Measurements from ENCODE around the gene ALK.

The ALK gene

DNA sequence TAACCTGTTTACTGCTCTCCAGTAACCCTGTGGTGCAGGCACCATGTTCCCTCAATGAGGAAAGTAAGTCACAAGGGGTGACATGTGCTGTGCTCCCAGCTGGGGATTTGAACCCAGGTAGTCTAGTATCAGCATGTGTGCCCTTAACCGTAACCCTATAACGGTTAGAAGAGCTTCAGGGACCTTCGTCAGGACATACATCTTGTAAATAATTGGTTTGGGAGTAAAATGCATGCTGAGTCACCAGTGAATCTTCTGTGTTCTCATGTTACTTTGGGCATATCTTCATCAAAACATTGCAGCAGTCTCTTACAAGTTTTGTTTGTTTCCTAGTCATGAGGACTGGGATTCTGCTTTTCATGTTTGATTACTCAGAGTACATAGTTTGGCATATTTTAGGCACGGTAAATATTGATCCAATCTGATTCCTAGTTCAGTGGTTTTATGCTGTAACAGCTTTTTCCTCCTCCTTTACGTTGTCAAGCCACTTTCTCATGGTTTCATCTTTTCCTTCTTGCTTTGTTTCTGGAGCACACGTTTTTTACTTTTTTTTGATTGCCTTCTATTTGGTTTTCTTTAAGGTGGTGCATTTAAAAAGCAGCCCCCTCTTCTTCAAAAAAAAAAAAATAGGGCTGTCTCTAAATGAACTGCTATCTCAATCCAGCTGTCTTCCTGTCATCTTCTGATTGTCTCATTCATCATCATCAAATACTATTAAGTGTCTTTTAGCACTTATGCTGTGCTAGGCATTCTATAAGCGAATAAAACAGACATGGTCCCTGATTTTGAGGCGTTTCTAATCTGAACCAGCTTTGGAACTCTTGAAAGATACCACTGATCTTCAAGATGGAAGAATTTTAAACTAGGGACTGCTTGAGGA lies 755.8 kb downstream of the ALK start:
- no peak for DNase-seq

DNA sequence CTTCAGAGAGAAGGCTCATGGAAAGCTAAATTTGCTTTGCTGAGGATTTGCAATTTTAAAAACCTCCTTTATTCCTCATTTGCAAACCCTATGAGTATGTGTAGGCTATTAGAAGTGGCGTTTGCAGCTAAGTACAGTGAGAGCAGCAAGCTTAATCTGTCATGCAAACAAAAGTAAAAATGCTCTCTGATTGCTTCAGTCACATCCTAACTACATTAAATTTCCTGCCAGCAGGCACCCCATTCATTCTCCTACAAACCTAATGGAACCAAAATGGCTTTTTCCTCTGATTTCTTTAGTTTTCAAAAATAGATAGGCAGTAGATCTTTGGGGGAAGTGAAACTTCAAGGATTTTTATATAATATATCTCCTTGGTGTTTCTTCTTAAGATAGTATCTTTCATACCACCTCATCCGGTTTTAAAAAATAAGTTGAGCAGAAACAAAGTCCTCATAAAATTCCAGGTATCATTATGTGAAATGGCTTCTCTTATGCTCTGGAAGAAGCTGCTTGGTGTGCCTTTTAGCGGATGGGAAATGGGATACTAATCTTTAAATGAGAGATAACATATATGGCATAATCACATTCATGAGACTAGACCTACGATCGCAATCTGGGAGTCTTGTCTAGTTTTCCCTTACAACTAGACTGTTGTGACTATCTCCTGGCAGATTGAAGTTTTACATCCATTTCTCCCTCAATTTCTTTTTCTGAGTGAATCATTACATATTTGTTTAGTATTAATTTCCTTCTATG lies 757.1 kb downstream of the ALK start:
- DNase-seq: no peak

DNA sequence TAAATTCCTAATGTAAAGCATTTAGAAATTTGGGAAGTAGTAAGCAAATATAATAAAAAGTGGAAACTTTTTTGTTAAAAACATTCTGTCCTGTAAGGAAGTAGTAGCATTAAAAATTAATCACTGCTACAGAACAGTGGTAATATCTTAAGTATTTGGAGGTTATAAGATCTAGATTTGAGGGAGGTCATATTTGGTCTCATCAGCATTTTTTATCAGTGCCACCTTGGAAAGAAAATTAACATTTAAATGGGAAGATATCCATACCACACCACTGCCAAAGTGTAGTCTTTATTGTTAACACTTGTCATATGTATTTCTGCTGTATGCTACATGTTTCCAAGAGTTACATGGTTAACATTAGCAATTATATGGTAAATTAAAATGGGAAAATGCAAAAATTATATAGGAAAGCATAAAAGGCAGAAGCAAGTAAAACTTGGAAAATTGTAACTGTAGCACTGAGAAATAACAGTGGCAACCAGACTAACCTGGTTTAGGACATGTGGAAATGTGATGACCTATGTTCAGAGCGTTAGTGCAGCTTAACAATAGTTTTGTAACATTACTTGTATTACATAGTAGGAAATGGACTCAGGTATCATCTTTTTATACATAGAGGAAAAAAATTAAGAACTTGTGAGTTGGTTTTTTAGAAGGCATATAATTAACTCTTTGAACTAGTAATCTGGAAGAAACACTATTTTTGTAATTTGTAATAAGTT lies 759.0 kb downstream of the ALK start:
- DNase-seq: no peak

DNA sequence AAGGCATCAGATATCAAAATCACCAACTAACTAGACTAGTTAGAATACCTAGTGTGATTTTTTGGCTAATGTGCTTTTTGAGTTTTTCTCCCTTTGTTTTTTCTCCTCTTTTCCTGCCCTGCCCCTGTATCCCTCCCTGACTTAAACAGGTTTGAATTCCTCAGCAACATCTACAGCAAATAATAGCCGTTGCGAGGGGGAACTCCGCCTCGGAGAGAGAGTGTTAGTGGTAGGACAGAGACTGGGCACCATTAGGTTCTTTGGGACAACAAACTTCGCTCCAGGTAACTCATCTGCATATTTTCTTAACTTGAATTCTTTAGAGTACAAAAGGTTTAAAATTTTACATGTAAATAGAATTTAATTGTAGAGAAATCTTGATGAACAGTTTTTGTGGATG lies 761.2 kb downstream of the ALK start:
- no peak for DNase-seq

DNA sequence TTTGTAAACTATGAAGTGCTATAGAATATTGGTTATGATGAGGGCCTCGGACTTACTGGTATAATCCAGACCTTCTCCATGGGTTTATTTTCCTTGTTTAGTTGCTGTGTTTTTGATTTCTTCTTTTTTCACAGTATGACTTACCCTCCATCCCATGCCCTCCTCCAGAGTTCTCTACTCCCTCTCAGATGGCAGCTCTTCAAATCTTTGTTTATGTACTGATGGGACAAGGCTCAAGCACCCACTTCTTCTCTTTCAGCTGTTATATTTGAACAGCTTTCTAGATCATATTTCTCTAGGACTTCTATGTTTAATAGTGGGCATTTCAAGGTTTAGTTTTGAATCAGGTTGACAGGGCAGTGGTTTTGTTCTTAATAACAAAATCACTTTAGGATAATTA lies 762.3 kb downstream of the ALK start:
- no peak for DNase-seq

DNA sequence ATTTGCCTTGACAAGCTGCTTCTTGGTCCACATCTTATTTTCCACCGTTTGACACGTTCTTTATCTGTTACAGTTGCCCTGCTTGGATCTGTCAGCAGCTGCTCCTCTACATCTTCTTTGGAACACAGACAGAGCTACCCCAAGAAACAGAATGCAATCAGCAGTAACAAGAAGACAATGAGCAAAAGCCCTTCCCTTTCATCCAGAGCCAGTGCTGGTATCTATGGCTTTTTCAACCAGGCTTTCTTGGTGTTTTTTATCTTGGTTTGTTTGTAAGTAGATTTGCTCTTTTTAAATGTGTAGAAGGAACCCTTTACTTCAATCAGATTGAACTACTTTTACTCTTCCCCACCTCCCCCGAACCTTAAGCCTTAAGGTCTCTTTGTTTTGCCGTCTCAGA lies 764.3 kb downstream of the ALK start:
- DNase-seq: no peak

DNA sequence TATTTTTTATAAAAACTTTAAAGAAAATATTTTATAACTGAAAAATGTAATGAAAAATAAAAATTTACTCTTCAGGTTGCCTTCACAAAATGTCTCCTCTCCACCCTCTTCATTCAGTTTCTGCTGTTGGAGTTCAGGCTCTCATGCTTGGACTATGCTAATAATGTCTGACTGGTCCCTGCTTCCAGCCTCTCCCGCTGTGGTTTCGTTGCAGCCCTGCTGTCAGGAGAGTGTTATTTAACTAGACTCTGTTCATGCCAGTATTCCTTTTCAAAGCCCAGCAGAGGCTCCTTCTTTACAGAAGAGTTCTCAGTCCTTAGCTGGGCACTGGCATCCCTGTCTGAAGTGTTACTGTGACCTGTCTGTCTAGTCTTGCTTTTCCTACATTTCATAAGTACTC lies 765.8 kb downstream of the ALK start:
- no peak for DNase-seq

DNA sequence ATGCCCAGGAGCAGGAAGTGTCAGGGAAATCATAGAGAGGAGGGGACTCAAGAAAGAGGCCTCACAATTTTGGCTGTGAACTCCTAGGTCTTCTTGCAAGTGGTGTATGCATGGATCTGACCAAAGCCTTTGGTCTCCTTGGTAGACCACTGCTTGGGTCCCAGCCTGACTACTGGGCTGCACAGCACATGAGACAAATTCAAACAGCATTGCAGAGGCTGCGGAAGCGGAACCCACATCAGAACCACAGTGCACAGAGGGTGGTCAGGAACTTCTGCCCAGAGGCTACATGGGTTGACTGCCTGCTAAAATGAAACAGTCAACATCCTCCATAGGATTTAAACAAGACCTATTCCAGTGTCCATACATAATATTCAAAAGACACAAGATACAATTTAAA lies 766.8 kb downstream of the ALK start:
- DNase-seq: no peak

DNA sequence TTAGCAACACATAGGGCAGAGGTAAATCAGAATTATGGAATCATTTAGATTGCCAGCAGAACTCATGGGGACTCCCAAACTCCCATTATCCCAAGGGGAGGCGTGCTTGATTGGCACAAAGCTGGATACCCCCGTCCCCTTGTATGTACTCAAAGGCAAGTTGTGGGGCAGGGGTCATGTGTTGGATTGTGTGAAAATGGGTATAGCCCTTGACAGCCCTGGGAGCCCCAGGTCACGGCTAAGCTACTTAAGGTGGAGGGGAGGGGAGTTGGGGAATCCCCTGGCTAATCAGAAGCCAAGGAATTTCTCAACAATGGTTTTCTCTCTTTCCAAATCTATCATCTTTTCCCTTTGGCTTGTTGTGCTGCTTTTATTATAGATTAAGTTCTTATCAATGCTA lies 773.4 kb downstream of the ALK start:
- no peak for DNase-seq

DNA sequence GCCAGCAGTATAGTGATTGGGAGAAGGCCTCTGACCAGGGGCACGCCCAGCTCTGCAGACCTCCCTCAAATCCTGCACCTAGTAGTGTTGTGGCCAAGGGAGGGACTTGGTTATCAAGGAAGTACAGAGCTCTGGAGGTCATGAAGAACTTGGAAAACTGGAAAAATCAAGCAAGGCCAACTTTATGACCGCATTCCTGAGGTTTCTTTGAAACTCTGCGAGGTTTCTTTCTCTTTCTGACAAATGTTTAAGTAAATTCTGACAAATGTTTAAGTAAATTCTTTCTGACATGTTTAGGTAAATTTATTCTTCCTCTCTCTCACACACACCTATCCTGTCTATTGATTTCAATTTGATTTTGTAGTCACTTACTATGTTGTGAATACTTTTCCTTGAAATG lies 775.2 kb downstream of the ALK start:
- DNase-seq: no peak

DNA sequence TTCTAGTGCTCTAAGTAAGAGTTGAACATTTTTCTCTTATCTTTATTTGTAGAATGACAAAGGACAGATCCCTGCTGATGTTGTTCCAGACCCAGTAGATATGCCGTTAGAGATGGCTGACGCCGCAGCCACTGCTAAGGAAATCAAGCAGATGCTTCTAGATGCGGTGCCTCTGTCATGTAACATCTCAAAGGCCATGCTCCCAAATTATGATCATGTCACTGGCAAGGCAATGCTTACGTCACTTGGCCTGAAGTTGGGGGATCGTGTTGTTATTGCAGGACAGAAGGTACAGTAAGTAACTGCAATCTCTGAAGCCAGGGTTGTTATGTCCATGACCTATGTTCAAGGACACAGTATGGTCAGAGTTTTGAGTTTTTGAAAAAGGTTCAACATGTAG lies 777.7 kb downstream of the ALK start:
- DNase-seq: no peak

Measured in inflammatory macrophage treated with lipopolysaccharide for 4 hours (primary cell).